Retinal pigment epithelial cell (primary cell): ENCODE results near the gene PPM1N.

Experiments
- DNase-seq: peaks from one replicate; pipeline ENCODE4 v3.0.0-alpha.2; 2010; ENCODE audit warnings: low read depth
- H3K4me3 ChIP-seq: 2 replicates; pipeline ENCODE4 v1.5.1; 2011; ENCODE audit warnings: mild to moderate bottlenecking, low read length, control low read depth, moderate library complexity
- TF ChIP-seq, protein P1 (sequence below): conservative IDR thresholded peaks from 2 replicates; pipeline ENCODE4 v1.5.1; 2011; ENCODE audit warnings: low read depth, low read length, control low read depth, inconsistent platforms

PPM1N gene, protein sequence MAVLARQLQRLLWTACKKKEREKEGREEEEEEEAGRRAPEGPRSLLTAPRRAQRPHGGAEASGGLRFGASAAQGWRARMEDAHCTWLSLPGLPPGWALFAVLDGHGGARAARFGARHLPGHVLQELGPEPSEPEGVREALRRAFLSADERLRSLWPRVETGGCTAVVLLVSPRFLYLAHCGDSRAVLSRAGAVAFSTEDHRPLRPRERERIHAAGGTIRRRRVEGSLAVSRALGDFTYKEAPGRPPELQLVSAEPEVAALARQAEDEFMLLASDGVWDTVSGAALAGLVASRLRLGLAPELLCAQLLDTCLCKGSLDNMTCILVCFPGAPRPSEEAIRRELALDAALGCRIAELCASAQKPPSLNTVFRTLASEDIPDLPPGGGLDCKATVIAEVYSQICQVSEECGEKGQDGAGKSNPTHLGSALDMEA

DNA sequence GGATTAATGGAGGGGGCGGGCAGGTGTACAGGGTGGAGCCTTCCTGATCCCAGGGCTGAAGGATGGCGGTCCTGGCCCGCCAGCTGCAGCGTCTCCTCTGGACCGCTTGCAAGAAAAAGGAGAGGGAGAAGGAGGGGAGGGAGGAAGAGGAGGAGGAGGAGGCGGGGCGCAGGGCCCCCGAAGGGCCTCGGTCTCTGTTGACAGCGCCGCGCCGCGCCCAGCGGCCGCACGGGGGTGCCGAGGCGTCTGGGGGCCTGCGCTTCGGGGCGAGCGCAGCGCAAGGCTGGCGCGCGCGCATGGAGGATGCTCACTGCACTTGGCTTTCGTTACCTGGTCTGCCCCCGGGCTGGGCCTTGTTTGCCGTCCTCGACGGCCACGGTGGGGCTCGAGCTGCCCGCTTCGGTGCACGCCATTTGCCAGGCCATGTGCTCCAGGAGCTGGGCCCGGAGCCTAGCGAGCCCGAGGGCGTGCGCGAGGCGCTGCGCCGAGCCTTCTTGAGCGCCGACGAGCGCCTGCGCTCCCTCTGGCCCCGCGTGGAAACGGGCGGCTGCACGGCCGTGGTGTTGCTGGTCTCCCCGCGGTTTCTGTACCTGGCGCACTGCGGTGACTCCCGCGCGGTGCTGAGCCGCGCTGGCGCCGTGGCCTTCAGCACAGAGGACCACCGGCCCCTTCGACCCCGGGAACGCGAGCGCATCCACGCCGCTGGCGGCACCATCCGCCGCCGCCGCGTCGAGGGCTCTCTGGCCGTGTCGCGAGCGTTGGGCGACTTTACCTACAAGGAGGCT lies at the start of gene PPM1N:
Gene PPM1N, plus strand, starts transcription at position 33 of the 785 bp plus-strand sequence. Its CDS starts 30 bp downstream, at position 63.
- TF ChIP-seq, protein P1, sequence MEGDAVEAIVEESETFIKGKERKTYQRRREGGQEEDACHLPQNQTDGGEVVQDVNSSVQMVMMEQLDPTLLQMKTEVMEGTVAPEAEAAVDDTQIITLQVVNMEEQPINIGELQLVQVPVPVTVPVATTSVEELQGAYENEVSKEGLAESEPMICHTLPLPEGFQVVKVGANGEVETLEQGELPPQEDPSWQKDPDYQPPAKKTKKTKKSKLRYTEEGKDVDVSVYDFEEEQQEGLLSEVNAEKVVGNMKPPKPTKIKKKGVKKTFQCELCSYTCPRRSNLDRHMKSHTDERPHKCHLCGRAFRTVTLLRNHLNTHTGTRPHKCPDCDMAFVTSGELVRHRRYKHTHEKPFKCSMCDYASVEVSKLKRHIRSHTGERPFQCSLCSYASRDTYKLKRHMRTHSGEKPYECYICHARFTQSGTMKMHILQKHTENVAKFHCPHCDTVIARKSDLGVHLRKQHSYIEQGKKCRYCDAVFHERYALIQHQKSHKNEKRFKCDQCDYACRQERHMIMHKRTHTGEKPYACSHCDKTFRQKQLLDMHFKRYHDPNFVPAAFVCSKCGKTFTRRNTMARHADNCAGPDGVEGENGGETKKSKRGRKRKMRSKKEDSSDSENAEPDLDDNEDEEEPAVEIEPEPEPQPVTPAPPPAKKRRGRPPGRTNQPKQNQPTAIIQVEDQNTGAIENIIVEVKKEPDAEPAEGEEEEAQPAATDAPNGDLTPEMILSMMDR = no peak
- DNase-seq = no peak
- peak within 1 kb of the TSS; percentile 45 for H3K4me3 ChIP-seq

DNA sequence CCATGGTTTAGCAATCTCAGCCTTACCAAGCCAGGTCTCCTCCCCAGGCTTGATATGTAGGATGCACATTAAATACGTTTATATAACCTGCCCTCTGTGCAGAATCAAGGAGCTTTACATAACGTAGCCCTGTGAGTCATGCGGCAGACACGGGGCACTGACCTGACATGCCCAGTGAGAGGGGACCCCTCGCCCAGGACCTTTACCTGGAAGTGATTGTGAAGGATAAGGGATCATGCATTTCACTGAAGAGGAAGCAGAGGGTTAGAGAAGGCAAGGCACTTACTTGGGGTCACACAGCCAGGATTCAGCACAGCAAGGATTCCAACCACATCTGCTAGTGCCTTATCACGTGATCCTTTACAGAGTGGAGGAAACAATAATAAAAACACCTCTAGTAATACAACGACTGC lies 49.4 kb upstream of the PPM1N start:
- TF ChIP-seq, protein P1 = no peak
- DNase-seq = no peak
- H3K4me3 ChIP-seq = no peak overlapping the region

DNA sequence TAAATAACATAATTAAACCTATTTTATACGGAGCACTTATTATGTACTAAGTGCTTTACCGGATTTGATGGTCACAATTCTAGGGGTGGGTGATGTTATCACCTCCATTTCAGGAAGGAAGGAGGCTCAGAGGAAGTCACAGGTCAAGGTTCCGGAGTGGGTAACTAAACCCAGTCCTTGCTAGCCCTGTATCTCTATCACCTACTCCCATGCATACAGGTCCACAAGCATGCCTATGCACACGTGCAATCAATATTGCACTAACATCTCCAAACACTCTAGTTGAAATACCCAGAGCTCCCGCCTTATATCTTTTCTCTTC lies 48.3 kb upstream of the PPM1N start:
- DNase-seq = no peak
- TF ChIP-seq, protein P1 = no peak
- peak overlapping the region; percentile 55 for H3K4me3 ChIP-seq

DNA sequence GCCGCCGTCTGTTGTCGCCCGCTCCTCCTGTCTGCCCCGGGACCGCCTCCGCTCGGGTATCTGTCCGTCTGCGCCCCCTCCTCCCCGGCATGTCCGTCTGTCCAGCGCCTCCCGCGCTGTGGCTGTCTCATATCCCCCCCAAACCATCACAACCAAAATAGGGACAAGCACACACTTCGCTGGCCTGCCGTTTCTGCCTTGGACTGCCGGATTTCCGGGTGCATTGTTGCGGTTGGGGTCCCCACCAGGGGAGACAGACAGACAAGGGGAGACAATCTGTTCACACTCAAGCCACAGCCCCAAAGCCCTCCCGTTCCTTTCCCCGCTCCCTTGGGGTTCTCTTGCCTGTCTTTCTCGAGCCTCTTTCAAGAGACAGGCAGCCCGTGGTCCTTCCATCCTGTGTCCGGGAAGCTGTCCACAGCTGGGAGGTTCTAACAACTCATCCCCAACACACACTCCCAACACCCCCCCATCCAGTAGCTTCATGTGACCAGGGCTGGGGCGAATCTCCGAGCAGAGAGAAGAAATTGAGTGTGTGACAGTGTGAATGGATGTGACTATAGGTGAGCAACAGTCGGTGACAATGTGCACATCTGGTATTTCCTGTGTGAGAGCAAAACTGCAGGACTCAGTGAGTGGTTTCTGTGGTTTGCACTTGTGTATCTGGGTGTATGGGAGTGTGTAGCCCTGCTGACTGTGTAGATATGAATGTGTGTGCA lies 47.0 kb upstream of the PPM1N start:
- DNase-seq = no peak
- peak overlapping the region; percentile 69 for H3K4me3 ChIP-seq
- TF ChIP-seq, protein P1 = no peak

DNA sequence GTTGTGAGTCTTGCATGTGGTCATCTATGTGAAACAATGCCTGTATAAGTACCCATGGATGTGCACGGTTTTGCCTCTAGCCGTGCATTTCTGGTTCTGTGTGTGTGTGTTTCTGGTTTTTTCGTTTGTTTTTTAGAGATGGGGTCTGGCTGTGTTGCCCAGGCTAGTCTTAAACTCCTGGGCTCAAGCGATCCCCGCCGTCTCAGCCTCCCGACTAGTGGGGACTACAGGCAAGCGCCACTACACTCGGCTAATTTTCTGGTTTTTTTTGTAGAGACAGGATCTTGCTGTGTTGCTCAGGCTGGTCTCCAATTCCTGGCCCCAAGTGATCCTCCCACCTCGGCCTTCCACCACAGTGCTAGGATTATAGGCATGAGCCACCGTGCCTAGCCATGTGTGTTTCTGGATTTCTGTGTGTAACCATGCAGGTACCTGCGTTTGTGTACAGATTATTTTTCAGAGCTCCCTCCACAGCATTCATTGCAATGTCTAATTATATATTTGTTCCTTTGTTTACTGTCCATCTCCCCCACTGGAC lies 46.3 kb upstream of the PPM1N start:
- H3K4me3 ChIP-seq = no peak overlapping the region

More for the DNA sequence above, 46.3 kb upstream of the PPM1N start:
- TF ChIP-seq, protein P1 = no peak
- no peak for DNase-seq
